ENCODE data around the gene MORN3. TPM values are rescaled to one million over a fixed set of nuclear protein-coding genes. Genes with fewer than 3 reads are reported as not detected.

MORN3 gene
- total RNA-seq, 1 experiment from 2014 or later: 0.72 TPM

- no peaks in the 10 kb centered on the region for H3K36me3 ChIP-seq (ENCODE audit: control insufficient read depth, insufficient read depth, low read length)
- TF ChIP-seq SIN3A (IDR thresholded peaks at IDR 0.05; ENCODE audit: borderline replicate concordance, insufficient read depth, low read depth, low read length) (0 out of 2 replicates have a peak, but pooled peaks have one; percentile 42), CTCF (IDR thresholded peaks at IDR 0.05) (no peak; the same call in 1 of the 2 replicates), POLR2AphosphoS5 (IDR thresholded peaks at IDR 0.05; ENCODE audit: low read depth, low read length) (peak; percentile 46; the same call in 1 of the 2 replicates)
- H3K4me1 ChIP-seq (ENCODE audit: control insufficient read depth, insufficient read depth, low read length): peaks cover 27% of the 10 kb centered on the region
- no peaks in the 10 kb centered on the region for H3K9me3 ChIP-seq (ENCODE audit: control insufficient read depth, insufficient read depth, low read depth, low read length)
- ATAC-seq (peak; percentile 67), DNase-seq (ENCODE audit: low read depth, low spot score) (no peak)
- ChIA-PET POLR2A (interaction anchor here (0.6 kb wide), 2 partner anchors 235 to 726 kb away, joined by 3 to 14 read pairs; no protein-coding TSS in a partner anchor), CTCF (interaction anchor here (0.6 to 4.9 kb wide), 3 partner anchors 27 to 75 kb away, joined by 3 to 31 read pairs (median 3); partner anchors contain the start of gene MORN3)
- in situ Hi-C loops (cut with HindIII; ENCODE audit: low pct_unique_long_range_greater_than_20kb, low sequenced_read_pairs) (no loop called here), intact Hi-C loops (cut with micrococcal nuclease; ENCODE audit: unreplicated experiment) (loop anchor here (10.0 kb wide), 1 partner anchor 72 kb away; no protein-coding TSS in a partner anchor)
- H3K4me3 ChIP-seq (ENCODE audit: low read depth in 2 of 2, low read length in 2 of 2): peak overlapping the region; percentile 73 to 94
- H3K27ac ChIP-seq (ENCODE audit: low read length): peak overlapping the region; percentile 84
- H3K27me3 ChIP-seq (ENCODE audit: control insufficient read depth, insufficient read depth, low read length): no peaks in the 10 kb centered on the region
- BruUV-seq (replicated peaks): no TSS peak
Measured at GRCh38 chr12:121626853-121627640, 42.4 kb downstream of the MORN3 start.

- peak; percentile 83; the same call in 1 of the 2 replicates for TF ChIP-seq SIN3A (IDR thresholded peaks at IDR 0.05; ENCODE audit: borderline replicate concordance, insufficient read depth, low read depth, low read length)
- peak; percentile 63; the same call in 1 of the 2 replicates for TF ChIP-seq POLR2AphosphoS5 (IDR thresholded peaks at IDR 0.05; ENCODE audit: low read depth, low read length)
- TF ChIP-seq REST (IDR thresholded peaks at IDR 0.05; ENCODE audit: insufficient read depth in 1 of 2, low read depth in 2 of 2, low read length in 1 of 2): no peak
- TF ChIP-seq TCF7L2 (IDR thresholded peaks at IDR 0.05; ENCODE audit: low read depth, low read length): no peak
- TF ChIP-seq CTCF (IDR thresholded peaks at IDR 0.05): no peak
- H3K9me3 ChIP-seq (ENCODE audit: control insufficient read depth, insufficient read depth, low read depth, low read length): no peaks in the 10 kb centered on the region
- intact Hi-C loops (cut with micrococcal nuclease; ENCODE audit: unreplicated experiment): loop anchor here (10.0 kb wide), 1 partner anchor 71 kb away; no protein-coding TSS in a partner anchor
- DNase-seq (ENCODE audit: low read depth, low spot score): no peak
- peaks cover 25% of the 10 kb centered on the region for H3K4me1 ChIP-seq (ENCODE audit: control insufficient read depth, insufficient read depth, low read length)
- CTCF ChIA-PET: interaction anchor here (0.7 to 4.9 kb wide), 4 partner anchors 30 to 74 kb away, joined by 3 to 31 read pairs (median 4); partner anchors contain the start of gene MORN3
- H3K27me3 ChIP-seq (ENCODE audit: control insufficient read depth, insufficient read depth, low read length): no peaks in the 10 kb centered on the region
- ATAC-seq: peak; percentile 90
- BruUV-seq (replicated peaks): no TSS peak
- H3K27ac ChIP-seq (ENCODE audit: low read length): peak within 1 kb of the TSS; percentile 84
- POLR2A ChIA-PET: interaction anchor here (0.6 kb wide), 1 partner anchor 235 kb away, joined by 3 read pairs; no protein-coding TSS in a partner anchor
- in situ Hi-C loops (cut with HindIII; ENCODE audit: low pct_unique_long_range_greater_than_20kb, low sequenced_read_pairs): no loop called here
- H3K36me3 ChIP-seq (ENCODE audit: control insufficient read depth, insufficient read depth, low read length): no peaks in the 10 kb centered on the region
- H3K4me3 ChIP-seq (ENCODE audit: low read depth in 2 of 2, low read length in 2 of 2): peak within 1 kb of the TSS; percentile 73 to 94
Measured at GRCh38 chr12:121626087-121626852, 43.2 kb downstream of the MORN3 start, which contains the start of gene ORAI1. TSS of gene ORAI1 (plus strand) at chr12:121626530.

All from Panc1 (cell line).